Activated CD4-positive, alpha-beta T cell treated with anti-CD3 and anti-CD28 coated beads, Interleukin-2, amount 50 U/mL, for 48 hours (primary cell): Measurements from ENCODE around the gene BCAS3.
"Not testable (repeated sequence)": the region's sequence is repeated elsewhere in the genome, so short reads cannot be mapped to it uniquely, and the experiment has no call there.

Source experiments
- DNase-seq, 2 experiments: peaks; one replicate each; pipeline ENCODE4 v3.0.0-alpha.2; 2020

The BCAS3 gene

GRCh38 chr17:60891149-60891548 is 213.5 kb downstream of the BCAS3 start:
- no peak for DNase-seq

GRCh38 chr17:60893475-60893874 is 215.8 kb downstream of the BCAS3 start:
- DNase-seq = no peak

DNA sequence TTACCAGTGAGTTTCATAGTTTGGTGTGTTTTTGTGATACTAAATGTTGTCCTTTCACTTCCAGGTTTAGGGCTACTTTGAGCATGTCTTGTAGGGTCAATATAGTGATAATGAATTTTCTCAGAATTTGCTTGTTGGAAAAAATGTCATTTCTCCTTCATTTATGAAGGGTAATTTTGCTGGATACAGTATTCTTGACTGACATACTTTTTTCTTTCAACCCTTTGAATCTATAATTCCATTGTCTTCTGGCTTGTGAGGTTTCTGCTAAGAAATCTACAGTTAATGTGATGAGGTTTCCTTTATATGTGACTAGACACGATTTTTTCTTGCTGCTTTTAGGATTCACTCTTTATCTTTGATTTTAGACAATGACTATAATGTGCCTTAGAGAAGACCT is 219.3 kb downstream of the BCAS3 start:
- no peak for DNase-seq

DNA sequence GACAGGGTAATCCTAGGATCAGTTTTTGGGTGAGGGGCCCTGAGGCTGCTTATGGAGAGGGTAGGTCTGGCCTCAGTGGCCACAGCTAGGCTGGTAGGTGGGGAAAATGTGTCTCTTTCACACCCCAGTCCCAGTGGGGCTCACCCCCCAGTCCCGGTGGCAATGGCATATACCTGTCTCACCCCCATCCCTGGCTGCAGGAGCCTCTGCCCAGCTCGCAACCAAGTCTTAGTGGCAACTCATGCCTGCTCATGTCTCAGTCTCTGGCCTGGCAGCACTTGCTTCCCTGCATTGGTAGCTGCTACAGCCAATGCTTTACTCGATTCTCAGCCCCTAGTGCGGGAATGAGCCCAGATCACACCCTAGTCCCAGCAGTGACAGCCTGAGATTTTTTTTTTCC is 221.5 kb downstream of the BCAS3 start:
- no peak for DNase-seq

DNA sequence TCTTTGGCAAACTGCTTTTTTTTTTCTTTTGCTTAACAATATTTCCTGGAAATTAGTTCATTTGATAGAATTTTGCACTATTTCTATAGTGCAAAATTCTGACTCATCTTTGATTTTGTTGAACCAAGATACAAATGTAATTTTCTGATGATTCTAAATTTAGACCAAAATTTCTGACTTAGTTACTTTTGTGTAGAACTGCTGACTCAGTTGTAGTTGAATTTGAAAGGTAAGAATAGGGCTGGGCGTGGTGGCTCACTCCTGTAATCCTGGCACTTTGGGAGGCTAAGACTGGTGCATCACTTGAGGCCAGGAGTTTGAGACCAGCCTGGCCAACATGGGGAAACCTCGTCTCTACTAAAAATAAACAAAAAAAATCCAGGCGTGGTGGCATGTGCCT is 223.0 kb downstream of the BCAS3 start:
- no peak for DNase-seq

GRCh38 chr17:60901242-60901641 is 223.6 kb downstream of the BCAS3 start:
- DNase-seq = no peak

- no peak for DNase-seq
These were observed 224.2 kb downstream of the BCAS3 start for GRCh38 chr17:60901806-60902205.

GRCh38 chr17:60902399-60902798 is 224.7 kb downstream of the BCAS3 start:
- DNase-seq = no peak

DNA sequence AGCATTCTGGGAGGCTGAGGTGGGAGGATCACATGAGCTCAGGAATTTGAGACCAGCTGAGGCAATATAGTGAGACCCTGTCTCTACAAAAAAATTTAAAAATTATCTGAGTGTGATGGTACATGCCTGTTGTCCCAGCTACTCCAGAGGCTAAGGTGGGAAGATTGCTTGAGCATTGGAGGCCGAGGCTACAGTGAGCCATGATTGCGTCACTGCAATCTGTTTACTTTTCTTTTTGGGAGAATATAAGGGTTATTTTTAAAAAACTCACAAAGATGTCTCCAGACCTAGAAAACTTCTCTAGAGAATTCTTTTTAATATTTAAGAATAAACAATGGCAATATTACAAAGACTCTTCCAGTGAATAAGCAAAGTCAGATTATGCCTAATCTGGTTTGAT is 226.9 kb downstream of the BCAS3 start:
- DNase-seq = no peak

- DNase-seq = no peak
These were observed 228.1 kb downstream of the BCAS3 start for GRCh38 chr17:60905709-60906108.

DNA sequence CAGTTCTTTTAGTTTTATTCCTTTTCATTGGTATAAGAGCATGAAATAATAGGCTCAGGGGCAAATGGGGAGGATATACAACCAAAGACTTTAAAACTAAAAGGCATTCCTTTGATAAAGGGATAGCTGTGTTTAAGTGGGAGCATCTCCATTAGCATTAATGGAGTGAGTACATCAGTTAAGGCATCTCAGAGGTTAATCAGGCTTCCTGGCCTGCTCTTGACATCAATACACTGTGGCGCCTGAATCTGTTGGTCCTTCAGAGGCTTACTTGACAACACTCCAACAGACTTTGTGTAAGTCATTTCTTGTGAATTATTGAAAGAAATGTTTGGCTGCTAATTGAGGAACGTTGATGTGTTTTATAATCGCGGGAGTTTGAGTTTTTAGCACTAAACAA is 230.7 kb downstream of the BCAS3 start:
- no peak for DNase-seq

GRCh38 chr17:60909405-60909804 is 231.8 kb downstream of the BCAS3 start:
- DNase-seq = no peak

DNA sequence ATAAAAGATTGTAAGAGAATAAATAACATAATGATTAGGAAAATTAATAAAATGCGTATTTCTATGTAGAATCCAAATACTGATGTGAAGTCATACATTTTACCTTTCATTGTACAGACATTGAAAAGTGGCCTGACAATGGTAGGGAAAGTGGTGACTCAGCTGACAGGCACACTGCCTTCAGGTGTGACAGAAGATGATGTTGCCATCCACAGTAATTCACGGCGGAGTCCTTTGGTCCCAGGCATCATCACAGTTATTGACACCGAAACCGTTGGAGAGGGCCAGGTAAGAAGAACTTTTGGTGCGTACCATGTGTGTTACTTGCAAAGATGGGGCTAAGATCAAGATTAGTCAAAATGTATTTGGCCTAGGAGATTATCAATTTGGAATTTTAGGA is 232.8 kb downstream of the BCAS3 start:
- no peak for DNase-seq

GRCh38 chr17:60914078-60914477 is 236.4 kb downstream of the BCAS3 start:
- DNase-seq = no peak

GRCh38 chr17:60916043-60916442 is 238.4 kb downstream of the BCAS3 start:
- no peak for DNase-seq

GRCh38 chr17:60920107-60920506 is 242.5 kb downstream of the BCAS3 start:
- DNase-seq = no peak

- DNase-seq = no peak
These were observed 245.3 kb downstream of the BCAS3 start for GRCh38 chr17:60923000-60923399.

- no peak for DNase-seq
These were observed 249.0 kb downstream of the BCAS3 start for GRCh38 chr17:60926466-60927183.

DNA sequence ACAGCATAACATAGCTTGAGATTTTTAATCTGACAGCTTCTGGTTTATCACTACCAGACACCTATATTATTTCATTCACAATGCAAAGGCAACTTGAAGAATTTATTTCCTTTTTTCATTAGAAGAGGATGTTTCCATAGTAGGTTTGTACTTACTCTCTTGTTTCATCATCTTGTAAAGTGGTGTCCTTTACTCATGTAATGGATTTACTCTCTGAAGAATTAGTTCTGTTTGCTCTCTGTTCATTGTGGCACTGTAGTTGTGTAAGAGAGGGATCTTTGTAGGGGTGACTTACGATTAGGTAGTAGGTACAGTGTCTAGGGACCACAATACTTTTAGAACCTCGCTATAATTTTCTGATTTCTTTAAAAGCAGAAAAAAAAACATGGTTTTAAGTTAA is 256.1 kb downstream of the BCAS3 start:
- DNase-seq = no peak

DNA sequence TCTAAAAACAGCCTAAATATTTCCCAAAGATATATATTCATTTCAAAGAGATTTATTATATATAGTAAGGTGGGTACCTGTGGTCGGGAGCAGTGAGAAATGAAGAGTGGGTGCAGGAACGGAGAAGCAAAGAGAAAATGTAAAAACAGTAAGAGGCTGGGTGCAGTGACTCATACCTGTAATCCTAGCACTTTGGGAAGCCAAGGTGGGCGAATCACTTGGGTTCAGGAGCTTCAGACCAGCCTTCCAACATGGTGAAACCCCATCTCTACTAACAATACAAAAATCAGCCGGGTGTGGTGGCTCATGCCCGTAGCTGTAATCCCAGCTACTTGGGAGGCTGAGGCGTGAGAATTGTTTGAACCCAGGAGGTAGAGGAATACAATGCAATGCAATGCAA is 257.1 kb downstream of the BCAS3 start:
- no peak for DNase-seq

GRCh38 chr17:60935991-60936390 is 258.3 kb downstream of the BCAS3 start:
- not testable (repeated sequence) for DNase-seq

GRCh38 chr17:60939318-60939717 is 261.7 kb downstream of the BCAS3 start:
- no peak for DNase-seq

DNA sequence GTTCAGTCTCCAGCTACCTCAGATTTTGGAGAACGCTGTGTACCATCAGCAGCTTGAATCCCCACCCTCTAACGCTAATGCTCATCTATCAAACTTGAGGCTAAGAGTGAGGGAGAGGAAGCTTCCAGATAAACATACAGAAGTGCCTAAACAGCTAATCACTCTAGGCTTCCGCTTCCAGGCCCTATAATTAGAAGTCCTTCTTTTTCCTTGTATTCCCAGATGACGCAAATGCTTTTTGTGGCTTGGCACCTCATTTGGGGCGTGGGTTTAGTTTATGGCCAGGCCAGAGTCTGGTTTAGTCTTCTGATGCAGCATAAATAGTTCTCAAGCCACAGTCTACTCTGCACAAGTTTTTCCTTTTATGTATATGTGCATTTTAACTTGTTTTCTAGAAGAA is 263.4 kb downstream of the BCAS3 start:
- DNase-seq = no peak

- no peak for DNase-seq
These were observed 263.9 kb downstream of the BCAS3 start for GRCh38 chr17:60941571-60941970.

DNA sequence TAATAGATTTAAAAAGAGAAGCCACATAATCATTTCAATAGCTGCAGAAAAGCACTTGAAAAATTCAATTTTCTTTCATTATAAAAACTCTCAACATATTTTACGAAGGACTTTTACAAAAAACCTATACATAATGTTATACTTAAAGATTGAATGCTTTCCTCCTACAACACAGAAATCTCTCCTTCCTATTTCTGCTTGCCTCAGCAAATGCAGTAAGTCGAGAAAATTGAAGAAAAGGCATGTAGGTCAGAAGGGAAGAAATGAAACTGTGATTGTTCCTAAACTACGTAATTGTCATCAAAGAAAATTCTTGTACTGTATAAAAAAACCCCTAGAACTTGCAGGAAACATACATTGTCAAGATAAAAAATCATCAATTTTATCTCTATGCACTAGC is 267.1 kb downstream of the BCAS3 start:
- DNase-seq = no peak

DNA sequence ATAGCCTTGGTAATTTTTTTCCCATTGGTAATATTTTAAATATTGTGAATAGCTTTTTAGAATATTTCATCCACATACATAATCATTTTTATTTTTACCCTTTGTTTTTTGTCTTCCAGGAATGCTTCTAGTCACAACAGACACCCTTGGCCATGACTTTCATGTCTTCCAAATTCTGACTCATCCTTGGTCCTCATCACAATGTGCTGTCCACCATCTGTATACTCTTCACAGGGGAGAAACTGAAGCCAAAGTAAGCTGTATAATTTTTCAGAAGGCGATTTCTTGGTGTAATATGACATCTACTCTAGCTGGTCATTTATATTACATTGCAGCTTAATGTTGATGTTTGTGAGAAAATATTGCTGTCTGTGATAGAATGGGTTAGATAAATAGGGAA is 269.4 kb downstream of the BCAS3 start:
- no peak for DNase-seq
